Type B pancreatic cell (in vitro differentiated cells): Measurements from ENCODE around the gene TBC1D22B. TPM values are rescaled to one million over a fixed set of nuclear protein-coding genes. Genes with fewer than 3 reads are reported as not detected.
A peak's percentile ranks its signal among the peaks of the same experiment; 100 is the strongest.

Source experiments
- DNase-seq: peaks from one replicate; pipeline ENCODE4 v3.0.0; 2021; ENCODE audit warnings: mixed read lengths; ENCODE audit not compliant: unreplicated experiment; ENCODE audit errors: extremely low spot score
- H3K27ac Mint-ChIP-seq: 2 replicates; pipeline ENCODE4 v1.8.0; 2021; ENCODE audit warnings: mild to moderate bottlenecking, mixed read lengths
- H3K27me3 Mint-ChIP-seq: 2 replicates; pipeline ENCODE4 v1.8.0; 2021; ENCODE audit warnings: mixed read lengths
- H3K36me3 Mint-ChIP-seq: 2 replicates; pipeline ENCODE4 v1.8.0; 2021; ENCODE audit warnings: mixed read lengths
- H3K4me1 Mint-ChIP-seq: one replicate; pipeline ENCODE4 v1.8.0; 2021; ENCODE audit warnings: mixed read lengths; ENCODE audit not compliant: unreplicated experiment
- H3K4me3 Mint-ChIP-seq: 2 replicates; pipeline ENCODE4 v1.8.0; 2021; ENCODE audit warnings: mild to moderate bottlenecking, mixed read lengths
- H3K9me3 Mint-ChIP-seq: 2 replicates; pipeline ENCODE4 v1.8.0; 2021; ENCODE audit warnings: mixed read lengths
- total RNA-seq: library from RNA; stranded (reverse); gene quantifications from 2 replicates; pipeline ENCODE4 v1.2.1, GENCODE V29; 2021; ENCODE audit warnings: low replicate concordance
- TF ChIP-seq, protein P1 (sequence below): fragments of 200-600 bp; sonication (generic); conservative IDR thresholded peaks from 2 replicates; pipeline ENCODE4 v1.5.0; 2021; ENCODE audit warnings: antibody characterized with exemption, mild to moderate bottlenecking

Gene TBC1D22B
- total RNA-seq, 1 donor from 2014 or later: 13.6 TPM

- TF ChIP-seq, protein P1, sequence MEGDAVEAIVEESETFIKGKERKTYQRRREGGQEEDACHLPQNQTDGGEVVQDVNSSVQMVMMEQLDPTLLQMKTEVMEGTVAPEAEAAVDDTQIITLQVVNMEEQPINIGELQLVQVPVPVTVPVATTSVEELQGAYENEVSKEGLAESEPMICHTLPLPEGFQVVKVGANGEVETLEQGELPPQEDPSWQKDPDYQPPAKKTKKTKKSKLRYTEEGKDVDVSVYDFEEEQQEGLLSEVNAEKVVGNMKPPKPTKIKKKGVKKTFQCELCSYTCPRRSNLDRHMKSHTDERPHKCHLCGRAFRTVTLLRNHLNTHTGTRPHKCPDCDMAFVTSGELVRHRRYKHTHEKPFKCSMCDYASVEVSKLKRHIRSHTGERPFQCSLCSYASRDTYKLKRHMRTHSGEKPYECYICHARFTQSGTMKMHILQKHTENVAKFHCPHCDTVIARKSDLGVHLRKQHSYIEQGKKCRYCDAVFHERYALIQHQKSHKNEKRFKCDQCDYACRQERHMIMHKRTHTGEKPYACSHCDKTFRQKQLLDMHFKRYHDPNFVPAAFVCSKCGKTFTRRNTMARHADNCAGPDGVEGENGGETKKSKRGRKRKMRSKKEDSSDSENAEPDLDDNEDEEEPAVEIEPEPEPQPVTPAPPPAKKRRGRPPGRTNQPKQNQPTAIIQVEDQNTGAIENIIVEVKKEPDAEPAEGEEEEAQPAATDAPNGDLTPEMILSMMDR: no peak
- no peak overlapping the region for H3K27ac Mint-ChIP-seq
Observed at GRCh38 chr6:37351027-37351426, 93.5 kb downstream of the TBC1D22B start.

DNA sequence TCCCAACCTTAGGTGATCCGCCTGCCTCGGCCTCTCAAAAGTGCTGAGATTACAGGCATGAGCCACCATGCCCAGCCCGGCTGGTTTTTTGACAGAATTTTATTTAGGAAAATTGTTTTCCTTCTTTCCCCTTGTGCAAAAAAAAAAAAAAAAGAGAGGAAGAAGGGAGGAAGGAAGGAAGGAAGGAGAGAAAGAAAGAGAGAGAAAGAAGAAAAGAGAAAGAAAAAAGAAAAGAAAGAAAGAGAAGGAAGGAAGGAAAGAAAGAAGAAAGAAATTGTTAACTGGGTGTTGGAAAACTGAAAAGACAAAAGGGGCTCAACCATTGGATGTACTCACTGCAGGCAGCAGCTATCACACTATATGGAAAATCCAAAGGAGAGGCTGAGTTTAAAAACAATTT, 94.8 kb downstream of the TBC1D22B start:
- peaks cover 3% of the 10 kb centered on the region for H3K27me3 Mint-ChIP-seq

More at GRCh38 chr6:37351027-37351426, 93.5 kb downstream of the TBC1D22B start:
- H3K36me3 Mint-ChIP-seq: no peaks in the 10 kb centered on the region
- no peak for DNase-seq
- H3K9me3 Mint-ChIP-seq: no peaks in the 10 kb centered on the region
- no peak overlapping the region for H3K4me3 Mint-ChIP-seq
- peaks cover 12% of the 10 kb centered on the region for H3K4me1 Mint-ChIP-seq
- H3K27me3 Mint-ChIP-seq: peaks cover 3% of the 10 kb centered on the region

DNA sequence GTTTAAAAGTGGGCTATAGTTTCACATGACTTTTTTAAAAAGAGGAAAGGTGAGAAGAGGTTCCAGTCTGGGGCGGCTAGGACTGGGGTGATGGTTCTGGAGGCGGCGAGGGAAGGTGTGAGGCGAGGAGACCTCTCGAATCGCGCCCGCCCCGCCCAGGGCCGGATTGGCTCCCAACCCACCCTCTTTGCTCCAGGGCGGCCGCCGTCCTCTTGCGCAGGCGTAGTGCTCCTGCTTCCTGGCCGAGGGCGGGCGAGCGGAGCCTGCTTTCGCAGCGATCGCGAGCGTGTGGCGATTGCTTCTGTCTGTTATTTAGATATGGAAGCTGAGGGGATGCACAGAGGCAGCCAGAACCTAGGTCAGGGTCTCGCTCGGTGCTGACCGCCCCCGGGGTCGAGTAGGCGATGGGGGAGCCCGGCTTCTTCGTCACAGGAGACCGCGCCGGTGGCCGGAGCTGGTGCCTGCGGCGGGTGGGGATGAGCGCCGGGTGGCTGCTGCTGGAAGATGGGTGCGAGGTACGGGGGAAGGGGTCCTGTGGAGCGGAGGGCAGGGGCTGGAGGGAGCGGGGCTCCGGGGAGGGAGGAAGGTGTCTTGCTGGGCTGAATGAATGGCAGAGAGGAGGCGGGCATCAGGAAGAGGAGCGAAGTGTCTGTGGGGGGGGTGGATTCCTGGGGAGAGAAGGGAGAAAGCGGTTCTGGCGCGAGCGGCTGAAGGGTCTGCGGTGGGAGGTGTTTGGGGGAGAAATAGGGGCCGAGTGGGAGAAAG, 96.4 kb downstream of the TBC1D22B start, which contains the start of gene RNF8:
RNF8 (plus strand) TSS at position 223 of the 765 bp plus-strand sequence; CDS start at position 405, 182 bp downstream.
- TF ChIP-seq, protein P1: no peak
- Mint-ChIP-seq H3K9me3 (no peaks in the 10 kb centered on the region), H3K27me3 (no peaks in the 10 kb centered on the region), H3K27ac (peak within 1 kb of the TSS; percentile 96), H3K36me3 (peaks cover 8% of the 10 kb centered on the region), H3K4me3 (peak within 1 kb of the TSS; percentile 90), H3K4me1 (peaks cover 32% of the 10 kb centered on the region)
- DNase-seq: peak; percentile 93

More for the DNA sequence above, 94.8 kb downstream of the TBC1D22B start:
- peaks cover 20% of the 10 kb centered on the region for H3K4me1 Mint-ChIP-seq
- TF ChIP-seq, protein P1: no peak
- H3K36me3 Mint-ChIP-seq: no peaks in the 10 kb centered on the region
- H3K4me3 Mint-ChIP-seq: peak overlapping the region; percentile 9
- H3K9me3 Mint-ChIP-seq: no peaks in the 10 kb centered on the region
- H3K27ac Mint-ChIP-seq: no peak overlapping the region
- no peak for DNase-seq

- TF ChIP-seq, protein P1: no peak
- Mint-ChIP-seq H3K9me3 (no peaks in the 10 kb centered on the region), H3K4me3 (peak overlapping the region; percentile 90), H3K36me3 (peaks cover 8% of the 10 kb centered on the region), H3K27me3 (no peaks in the 10 kb centered on the region), H3K27ac (peak overlapping the region; percentile 96), H3K4me1 (peaks cover 37% of the 10 kb centered on the region)
- DNase-seq: no peak
Observed at GRCh38 chr6:37354526-37355384, 97.2 kb downstream of the TBC1D22B start.

GRCh38 chr6:37357288-37357687, 99.7 kb downstream of the TBC1D22B start:
- peaks cover 37% of the 10 kb centered on the region for H3K4me1 Mint-ChIP-seq
- DNase-seq: no peak
- H3K4me3 Mint-ChIP-seq: peak overlapping the region; percentile 17
- no peaks in the 10 kb centered on the region for H3K27me3 Mint-ChIP-seq
- H3K27ac Mint-ChIP-seq: peak overlapping the region; percentile 2
- TF ChIP-seq, protein P1: no peak
- no peaks in the 10 kb centered on the region for H3K9me3 Mint-ChIP-seq
- H3K36me3 Mint-ChIP-seq: peaks cover 13% of the 10 kb centered on the region
